Esophagus squamous epithelium (tissue), 5 donors: ENCODE results near the gene COG4. TPM values are rescaled to one million over a fixed set of nuclear protein-coding genes. Genes with fewer than 3 reads are reported as not detected.
"Not testable (repeated sequence)": the region's sequence is repeated elsewhere in the genome, so short reads cannot be mapped to it uniquely, and the experiment has no call there.

Experiments used
- DNase-seq: peaks from one replicate; lab custom pipeline; 2025; lab: John Stamatoyannopoulos, UW
- H3K27ac ChIP-seq, 4 donors: fragments of 200-600 bp; sonication (generic); one replicate each; pipeline ENCODE4 v1.5.1; 2016 to 2019; ENCODE audit warnings: mild to moderate bottlenecking in 1 of 4
- H3K27me3 ChIP-seq, 4 donors: fragments of 200-600 bp; sonication (generic); 1 replicate in 3 of 4; 2 replicates in 1 of 4; pipeline versions ENCODE4 v1.5.1 to v1.6.0; 2017 to 2021; ENCODE audit warnings: antibody characterized with exemption in 1 of 4
- H3K36me3 ChIP-seq, 3 donors: fragments of 200-600 bp; sonication (generic); one replicate each; pipeline ENCODE4 v1.5.1; 2016 to 2019
- H3K4me1 ChIP-seq, 3 donors: fragments of 200-600 bp; sonication (generic); one replicate each; pipeline ENCODE4 v1.5.1; 2017 to 2019
- H3K4me3 ChIP-seq, 4 donors: fragments of 200-600 bp; sonication (generic); 1 replicate in 3 of 4; 2 replicates in 1 of 4; pipeline ENCODE4 v1.5.1; 2016 to 2019; ENCODE audit warnings: mild to moderate bottlenecking in 2 of 4, moderate library complexity in 1 of 4
- H3K9me3 ChIP-seq, 3 donors: fragments of 200-600 bp; sonication (generic); one replicate each; pipeline ENCODE4 v1.5.1; 2016 to 2019
- POLR2A ChIP-seq, 4 donors: fragments of 450-650 bp; IDR thresholded peaks; one replicate each; pipeline ENCODE4 v1.6.1; 2017; ENCODE audit warnings: antibody characterized with exemption in 4 of 4, mild to moderate bottlenecking in 4 of 4, moderate library complexity in 3 of 4
- WGBS, 2 donors: methylation state at CpG; one replicate each; pipeline ENCODE4 v1.1.5; 2018; 5-methylcytosine and 5-hydroxymethylcytosine counted together
- intact Hi-C: fragments of 100-400 bp; cut with DNase I; formaldehyde crosslinking; loops from one replicate; pipeline ENCODE4 v1.15.0; 2022
- total RNA-seq, 4 donors: library from RNA; depleted of rRNA; stranded (reverse); fragments of >200 nt; gene quantifications; one replicate each; pipeline ENCODE4 v1.1.0, GENCODE V29; 2016
- TF ChIP-seq, protein P1 (sequence below), 6 experiments: fragments of 450-650 bp in 4 of 6; fragments of 200-600 bp in 2 of 6; sonication (generic) in 2 of 6; IDR thresholded peaks; one replicate each; pipeline ENCODE4 v1.5.1; 2016 to 2019; ENCODE audit warnings: antibody characterized with exemption in 6 of 6, mild to moderate bottlenecking in 4 of 6, moderate library complexity in 4 of 6
- donor health status: DM: yes; HTN: yes; CAD: no.

COG4 gene
- total RNA-seq, 4 donors from 2014 or later: 40.3 to 54.0 (median 47.5) TPM

DNA sequence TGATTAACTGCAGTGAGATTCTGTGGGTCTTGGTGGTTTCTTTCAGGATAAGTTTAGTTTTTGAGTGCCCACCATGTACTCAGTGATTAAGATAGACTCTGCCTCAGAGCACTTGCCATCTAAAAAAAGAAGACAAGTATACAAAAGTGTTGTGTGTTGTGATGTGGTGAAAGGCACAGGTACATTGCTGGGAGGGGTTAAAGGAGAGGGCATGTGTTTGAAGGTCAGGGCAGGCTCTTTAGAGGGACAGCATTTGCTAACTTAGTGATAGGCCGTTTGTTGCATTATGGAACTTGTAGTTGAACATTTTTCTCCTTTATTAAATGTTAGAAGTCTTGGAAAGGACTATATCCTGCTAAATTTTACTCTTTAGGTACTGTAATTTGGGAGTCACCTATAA, 26.7 kb upstream of the COG4 start:
- Histone ChIP-seq H3K27ac (peak overlapping the region in 3 of 4 donors; percentile 14 to 54 (median 36)), H3K27me3 (no peaks in the 10 kb centered on the region), H3K9me3 (no peaks in the 10 kb centered on the region), H3K4me3 (no peak overlapping the region), H3K36me3 (peaks cover 28 to 100% (median 70%) of the 10 kb centered on the region in 3 donors), H3K4me1 (peaks cover 0 to 51% (median 8%) of the 10 kb centered on the region in 3 donors)
- no peak for TF ChIP-seq POLR2A (IDR thresholded peaks at IDR 0.05)
- TF ChIP-seq, protein P1, sequence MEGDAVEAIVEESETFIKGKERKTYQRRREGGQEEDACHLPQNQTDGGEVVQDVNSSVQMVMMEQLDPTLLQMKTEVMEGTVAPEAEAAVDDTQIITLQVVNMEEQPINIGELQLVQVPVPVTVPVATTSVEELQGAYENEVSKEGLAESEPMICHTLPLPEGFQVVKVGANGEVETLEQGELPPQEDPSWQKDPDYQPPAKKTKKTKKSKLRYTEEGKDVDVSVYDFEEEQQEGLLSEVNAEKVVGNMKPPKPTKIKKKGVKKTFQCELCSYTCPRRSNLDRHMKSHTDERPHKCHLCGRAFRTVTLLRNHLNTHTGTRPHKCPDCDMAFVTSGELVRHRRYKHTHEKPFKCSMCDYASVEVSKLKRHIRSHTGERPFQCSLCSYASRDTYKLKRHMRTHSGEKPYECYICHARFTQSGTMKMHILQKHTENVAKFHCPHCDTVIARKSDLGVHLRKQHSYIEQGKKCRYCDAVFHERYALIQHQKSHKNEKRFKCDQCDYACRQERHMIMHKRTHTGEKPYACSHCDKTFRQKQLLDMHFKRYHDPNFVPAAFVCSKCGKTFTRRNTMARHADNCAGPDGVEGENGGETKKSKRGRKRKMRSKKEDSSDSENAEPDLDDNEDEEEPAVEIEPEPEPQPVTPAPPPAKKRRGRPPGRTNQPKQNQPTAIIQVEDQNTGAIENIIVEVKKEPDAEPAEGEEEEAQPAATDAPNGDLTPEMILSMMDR (IDR thresholded peaks at IDR 0.05): no peak
- WGBS, 2 donors: 88 to 92% methylated on average over 1 of the region's 1 CpG
- intact Hi-C loops: no loop called here
- no peak for DNase-seq

DNA sequence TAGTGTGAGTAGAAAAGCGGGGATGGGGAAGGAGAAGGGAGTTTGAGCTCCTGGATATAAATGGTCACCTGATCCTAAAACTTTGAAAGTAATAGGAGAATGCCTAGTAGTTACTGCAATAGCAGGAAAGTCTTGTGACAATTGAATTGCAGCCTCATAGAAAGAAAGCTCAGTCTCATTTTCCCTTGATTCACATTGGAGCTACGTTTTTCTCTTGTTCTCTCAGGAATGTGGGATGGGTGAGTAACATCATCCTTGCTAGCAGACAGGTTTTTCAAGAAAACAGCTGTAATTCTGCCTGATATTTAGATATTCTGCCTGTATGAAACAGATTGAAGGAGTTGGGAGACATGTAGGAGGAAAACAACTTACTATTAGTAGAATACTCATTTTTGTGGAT, 25.6 kb upstream of the COG4 start:
- no peak for DNase-seq
- H3K27ac ChIP-seq: peak overlapping the region in 2 of 4 donors; percentile 36 to 54
- H3K36me3 ChIP-seq: peaks cover 26 to 100% (median 69%) of the 10 kb centered on the region in 3 donors
- no peaks in the 10 kb centered on the region for H3K9me3 ChIP-seq
- 58 to 69% methylated on average over 2 of the region's 2 CpGs for WGBS, 2 donors
- no peak overlapping the region for H3K4me3 ChIP-seq
- H3K27me3 ChIP-seq: no peaks in the 10 kb centered on the region
- peaks cover 0 to 48% (median 8%) of the 10 kb centered on the region in 3 donors for H3K4me1 ChIP-seq
- TF ChIP-seq, protein P1 (IDR thresholded peaks at IDR 0.05): no peak
- TF ChIP-seq POLR2A (IDR thresholded peaks at IDR 0.05): no peak
- intact Hi-C loops: no loop called here

DNA sequence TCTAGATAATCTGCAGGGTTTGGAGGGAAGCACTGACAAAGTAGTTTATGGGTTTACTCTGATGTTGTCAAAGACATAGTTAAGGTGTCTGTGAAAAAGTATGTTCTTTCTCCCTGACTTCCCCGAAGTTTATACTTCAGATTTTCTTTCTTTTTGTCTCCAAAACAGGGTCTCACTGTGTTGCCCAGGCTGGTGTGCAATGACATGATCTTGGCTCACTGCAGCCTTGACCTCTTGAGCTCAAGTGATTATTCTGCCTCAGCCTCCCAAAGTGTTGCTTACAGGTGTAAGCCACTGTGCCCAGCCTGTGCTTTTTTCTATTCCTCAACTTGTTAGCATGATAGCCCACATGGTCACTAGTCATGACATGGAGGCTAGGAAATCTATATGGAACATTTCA, 21.2 kb upstream of the COG4 start:
- Histone ChIP-seq H3K4me1 (peaks cover 0 to 23% (median 0%) of the 10 kb centered on the region in 3 donors), H3K9me3 (no peaks in the 10 kb centered on the region), H3K27ac (no peak overlapping the region), H3K4me3 (no peak overlapping the region), H3K36me3 (peaks cover 22 to 100% (median 71%) of the 10 kb centered on the region in 3 donors), H3K27me3 (no peaks in the 10 kb centered on the region)
- 54 to 81% methylated on average over 1 of the region's 1 CpG for WGBS, 2 donors
- intact Hi-C loops: no loop called here
- DNase-seq: no peak
- TF ChIP-seq POLR2A (IDR thresholded peaks at IDR 0.05): no peak
- TF ChIP-seq, protein P1 (IDR thresholded peaks at IDR 0.05): no peak

DNA sequence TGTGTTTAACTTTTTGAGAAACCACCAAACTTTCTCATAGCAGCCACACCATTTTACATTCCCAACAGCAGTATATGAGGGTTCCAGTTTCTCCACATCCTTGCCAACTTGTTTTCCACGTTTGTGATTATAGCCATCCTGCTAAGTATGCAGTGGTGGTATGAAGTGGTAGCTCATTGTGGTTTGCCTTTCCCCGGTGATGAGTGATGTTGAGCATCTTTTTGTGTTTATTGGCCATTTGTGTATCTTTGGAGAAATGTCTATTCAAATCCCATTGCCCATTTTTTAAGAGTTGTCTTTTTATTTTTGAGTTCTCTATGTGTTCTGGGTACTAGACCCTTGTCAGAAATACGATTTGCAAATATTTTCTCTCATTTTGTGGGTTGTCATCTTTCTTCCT, 17.6 kb upstream of the COG4 start:
- TF ChIP-seq, protein P1 (IDR thresholded peaks at IDR 0.05): no peak
- no peak for TF ChIP-seq POLR2A (IDR thresholded peaks at IDR 0.05)
- Histone ChIP-seq H3K9me3 (no peaks in the 10 kb centered on the region), H3K4me3 (no peak overlapping the region), H3K27me3 (no peaks in the 10 kb centered on the region), H3K36me3 (peaks cover 33 to 100% (median 81%) of the 10 kb centered on the region in 3 donors), H3K27ac (no peak overlapping the region), H3K4me1 (peaks cover 0 to 6% (median 0%) of the 10 kb centered on the region in 3 donors)
- intact Hi-C loops: no loop called here
- WGBS, 2 donors: 51 to 52% methylated on average over 3 of the region's 3 CpGs
- no peak for DNase-seq

DNA sequence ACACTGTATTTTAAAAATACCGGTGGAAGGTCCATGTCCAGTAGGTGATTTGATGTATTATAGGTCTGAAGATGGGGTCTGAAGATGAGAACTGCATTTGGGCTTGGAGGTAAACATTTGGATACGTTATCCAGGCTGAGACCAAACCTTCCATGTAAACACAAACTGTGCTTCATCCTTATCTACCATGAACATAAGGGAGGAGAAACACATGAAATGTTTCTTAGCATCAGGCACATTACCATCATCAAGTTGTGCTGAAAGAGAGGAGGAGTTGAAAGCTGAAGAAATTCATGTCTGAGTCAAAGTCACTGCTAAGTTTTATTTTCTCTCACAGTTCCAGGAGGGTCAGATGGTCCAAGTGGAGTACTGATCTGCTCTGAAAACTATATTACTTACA, 11.6 kb upstream of the COG4 start:
- peaks cover 0 to 11% (median 0%) of the 10 kb centered on the region in 3 donors for H3K4me1 ChIP-seq
- no peak overlapping the region for H3K4me3 ChIP-seq
- WGBS, 2 donors: 74 to 93% methylated on average over 2 of the region's 2 CpGs
- TF ChIP-seq, protein P1 (IDR thresholded peaks at IDR 0.05): no peak
- TF ChIP-seq POLR2A (IDR thresholded peaks at IDR 0.05): no peak
- DNase-seq: no peak
- H3K27ac ChIP-seq: no peak overlapping the region
- H3K9me3 ChIP-seq: no peaks in the 10 kb centered on the region
- H3K27me3 ChIP-seq: no peaks in the 10 kb centered on the region
- H3K36me3 ChIP-seq: peaks cover 32 to 100% (median 85%) of the 10 kb centered on the region in 3 donors
- intact Hi-C loops: no loop called here

DNA sequence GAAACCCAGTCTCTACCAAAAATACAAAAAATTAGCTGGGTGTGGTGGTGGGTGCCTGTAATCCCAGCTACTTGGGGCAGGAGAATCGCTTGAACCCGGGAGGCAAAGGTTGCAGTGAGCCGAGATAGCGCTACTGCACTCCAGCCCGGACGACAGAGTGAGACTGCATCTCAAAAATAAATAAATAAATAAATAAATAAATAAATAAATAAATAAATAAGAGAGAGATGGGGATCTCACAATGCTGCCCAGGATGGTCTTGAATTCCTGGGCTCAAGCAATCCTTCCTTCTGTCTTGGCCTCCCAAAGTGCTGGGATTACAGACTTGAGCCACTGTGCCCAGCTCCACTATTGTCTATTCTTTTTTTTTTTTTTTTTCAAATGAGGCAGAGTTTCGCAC, 6.6 kb upstream of the COG4 start:
- Histone ChIP-seq H3K4me1 (peaks cover 11 to 54% (median 37%) of the 10 kb centered on the region in 3 donors), H3K36me3 (peaks cover 15 to 92% (median 60%) of the 10 kb centered on the region in 3 donors)
- H3K4me3 ChIP-seq, H3K9me3 ChIP-seq, DNase-seq, H3K27ac ChIP-seq, intact Hi-C loops, H3K27me3 ChIP-seq: not testable (repeated sequence)
- 83 to 100% methylated on average over 1 of the region's 7 CpGs for WGBS, 2 donors
